GM12873 (cell line): ENCODE data around the gene CBX1.

Experiments
- TF ChIP-seq, protein P1 (sequence below): IDR thresholded peaks from 2 replicates; pipeline ENCODE4 v1.5.1; 2012; ENCODE audit warnings: low read depth, mild to moderate bottlenecking, moderate library complexity, low read length, control low read depth; ENCODE audit not compliant: insufficient read depth; ENCODE audit errors: missing control alignments

CBX1 gene

DNA sequence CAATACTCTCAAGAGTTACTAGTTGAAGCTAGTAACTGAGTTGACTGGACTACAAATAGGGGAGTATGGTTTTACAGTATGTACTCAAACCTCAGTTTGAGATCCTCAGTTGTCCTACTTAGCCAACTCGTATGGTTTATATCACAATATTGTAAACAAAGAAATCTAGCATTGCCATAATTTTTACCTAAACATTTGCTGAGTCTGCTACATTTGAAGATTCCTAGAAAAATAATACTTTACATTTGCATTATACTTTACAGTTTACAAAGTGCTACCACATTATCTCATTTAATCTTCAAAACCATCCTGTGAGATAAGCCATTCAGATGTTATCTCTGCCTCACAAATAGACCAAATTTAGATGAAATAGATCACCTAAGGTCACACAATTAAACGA lies 16.3 kb downstream of the CBX1 start:
- TF ChIP-seq, protein P1, sequence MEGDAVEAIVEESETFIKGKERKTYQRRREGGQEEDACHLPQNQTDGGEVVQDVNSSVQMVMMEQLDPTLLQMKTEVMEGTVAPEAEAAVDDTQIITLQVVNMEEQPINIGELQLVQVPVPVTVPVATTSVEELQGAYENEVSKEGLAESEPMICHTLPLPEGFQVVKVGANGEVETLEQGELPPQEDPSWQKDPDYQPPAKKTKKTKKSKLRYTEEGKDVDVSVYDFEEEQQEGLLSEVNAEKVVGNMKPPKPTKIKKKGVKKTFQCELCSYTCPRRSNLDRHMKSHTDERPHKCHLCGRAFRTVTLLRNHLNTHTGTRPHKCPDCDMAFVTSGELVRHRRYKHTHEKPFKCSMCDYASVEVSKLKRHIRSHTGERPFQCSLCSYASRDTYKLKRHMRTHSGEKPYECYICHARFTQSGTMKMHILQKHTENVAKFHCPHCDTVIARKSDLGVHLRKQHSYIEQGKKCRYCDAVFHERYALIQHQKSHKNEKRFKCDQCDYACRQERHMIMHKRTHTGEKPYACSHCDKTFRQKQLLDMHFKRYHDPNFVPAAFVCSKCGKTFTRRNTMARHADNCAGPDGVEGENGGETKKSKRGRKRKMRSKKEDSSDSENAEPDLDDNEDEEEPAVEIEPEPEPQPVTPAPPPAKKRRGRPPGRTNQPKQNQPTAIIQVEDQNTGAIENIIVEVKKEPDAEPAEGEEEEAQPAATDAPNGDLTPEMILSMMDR: no peak

DNA sequence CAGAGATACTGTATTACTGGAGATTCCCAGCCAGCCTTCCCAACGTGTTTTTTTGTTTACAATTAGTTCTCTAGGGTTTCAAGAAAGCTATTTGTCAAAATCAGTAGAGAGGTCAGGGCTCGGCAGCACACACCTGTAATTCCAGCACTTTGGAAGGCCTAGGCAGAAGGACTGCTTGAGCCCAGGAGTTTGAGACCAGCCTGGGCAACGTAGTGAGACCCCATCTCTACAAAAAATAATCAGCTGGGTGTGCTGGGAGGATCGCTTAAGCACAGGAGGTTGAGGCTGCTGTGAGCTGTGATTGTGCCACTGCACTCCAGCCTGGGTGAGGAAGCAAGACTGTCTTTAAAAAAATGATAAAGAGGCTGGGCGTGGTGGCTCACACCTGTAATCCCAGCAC lies 19.4 kb downstream of the CBX1 start:
- TF ChIP-seq, protein P1: no peak

DNA sequence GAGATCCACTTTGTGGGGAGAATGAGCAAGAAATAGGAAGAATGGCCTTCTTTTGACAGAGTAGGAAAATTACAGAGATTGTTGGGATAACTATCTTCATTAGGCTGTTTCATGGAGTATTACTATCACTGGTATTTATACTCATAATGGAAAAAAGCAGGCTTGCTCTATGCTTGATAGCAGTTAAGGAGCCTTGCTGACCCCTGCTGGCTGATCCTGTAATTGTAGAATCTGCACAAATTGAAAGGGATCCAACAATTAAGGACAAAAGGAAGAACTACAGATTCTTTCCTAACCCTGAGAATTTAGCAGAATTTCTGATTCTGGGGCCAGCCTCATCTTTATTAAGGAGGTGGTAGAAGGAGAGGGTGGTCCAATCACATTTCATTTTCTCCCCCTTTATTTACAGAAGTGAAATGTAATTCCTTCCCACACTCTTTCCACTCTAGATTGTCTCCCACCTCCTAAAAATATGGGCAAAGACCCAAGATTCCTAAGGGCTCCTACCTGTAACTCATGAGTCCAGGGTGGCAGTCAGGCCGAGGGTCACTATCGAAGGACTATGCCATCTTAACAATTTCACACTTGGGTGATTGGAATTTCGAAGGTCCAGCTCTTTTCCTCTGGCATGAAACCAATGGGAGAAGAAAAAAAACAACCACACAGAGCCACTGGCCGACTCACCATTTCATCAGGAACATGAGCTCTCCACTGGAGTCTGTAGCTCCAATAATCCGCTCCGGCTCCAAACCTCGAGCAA lies 26.8 kb downstream of the CBX1 start:
- TF ChIP-seq, protein P1: peak; percentile 74

GRCh38 chr17:48071654-48072053 lies 29.6 kb downstream of the CBX1 start:
- TF ChIP-seq, protein P1: no peak

- TF ChIP-seq, protein P1: no peak
Observed at GRCh38 chr17:48070195-48070594, 31.1 kb downstream of the CBX1 start.

DNA sequence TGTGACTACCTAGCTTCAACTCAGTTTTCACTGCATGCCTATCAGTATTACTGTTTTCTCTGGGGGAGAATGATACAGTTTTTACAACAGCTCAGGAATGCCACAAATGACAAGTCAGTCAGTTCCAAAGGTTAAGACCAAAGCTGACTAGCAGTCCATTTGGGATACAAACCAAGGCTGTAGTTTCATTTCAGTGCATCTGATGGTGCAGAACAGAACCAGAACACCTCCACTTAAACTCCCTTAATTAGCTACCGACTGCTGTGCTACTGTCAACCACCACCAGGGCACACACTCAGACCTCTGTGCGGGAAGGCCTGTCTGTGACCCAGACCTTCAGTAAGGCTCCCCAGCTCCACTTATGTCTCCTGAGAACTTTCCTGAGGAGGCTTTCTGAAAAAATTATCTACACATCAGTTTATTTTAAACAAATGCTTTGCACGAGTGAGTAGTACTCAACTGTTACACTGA lies 32.8 kb downstream of the CBX1 start:
- TF ChIP-seq, protein P1: peak; percentile 58

DNA sequence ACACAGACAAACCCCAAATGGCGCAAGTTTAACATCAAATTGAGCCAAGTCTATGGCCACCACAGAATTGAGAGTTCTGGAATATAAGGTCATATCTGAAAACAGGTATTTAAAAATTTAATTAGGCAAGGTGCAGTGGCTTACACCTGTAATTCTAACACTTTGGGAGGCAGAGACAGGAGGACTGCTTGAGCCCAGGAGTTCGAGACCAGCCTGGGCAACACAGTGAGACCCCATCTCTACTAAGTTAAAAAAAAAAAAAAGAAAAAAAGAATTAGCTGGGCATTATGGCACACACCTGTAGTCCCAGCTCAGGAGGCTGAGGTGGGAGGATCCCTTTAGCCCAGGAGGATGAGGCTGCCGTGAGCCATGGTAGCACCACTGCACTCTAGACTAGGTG lies 34.0 kb downstream of the CBX1 start:
- TF ChIP-seq, protein P1: no peak

GRCh38 chr17:48066656-48067055 lies 34.6 kb downstream of the CBX1 start:
- TF ChIP-seq, protein P1: no peak
